Prostate gland (tissue), 2 donors: ENCODE data around the gene TP63.

ENCODE experiments used
- POLR2A ChIP-seq: fragments of 450-650 bp; IDR thresholded peaks from one replicate; pipeline ENCODE4 v1.6.1; 2016; ENCODE audit warnings: antibody characterized with exemption, mild to moderate bottlenecking
- POLR2AphosphoS5 ChIP-seq: sonication (generic); formaldehyde crosslinking; IDR thresholded peaks from one replicate; pipeline ENCODE4 v1.6.1; 2017; ENCODE audit warnings: antibody characterized with exemption
- TF ChIP-seq, protein P1 (sequence below), 4 experiments: fragments of 200-600 bp in 2 of 4; fragments of 450-650 bp in 2 of 4; sonication (generic) in 2 of 4; IDR thresholded peaks; 1 replicate in 3 of 4; 2 replicates in 1 of 4; pipeline ENCODE4 v1.5.1; 2016 to 2019; ENCODE audit warnings: antibody characterized with exemption in 4 of 4, mild to moderate bottlenecking in 2 of 4, moderate library complexity in 2 of 4

GRCh38 chr3:189636048-189636447, 4.9 kb downstream of the TP63 start:
- no peak for TF ChIP-seq POLR2AphosphoS5
- TF ChIP-seq, protein P1, sequence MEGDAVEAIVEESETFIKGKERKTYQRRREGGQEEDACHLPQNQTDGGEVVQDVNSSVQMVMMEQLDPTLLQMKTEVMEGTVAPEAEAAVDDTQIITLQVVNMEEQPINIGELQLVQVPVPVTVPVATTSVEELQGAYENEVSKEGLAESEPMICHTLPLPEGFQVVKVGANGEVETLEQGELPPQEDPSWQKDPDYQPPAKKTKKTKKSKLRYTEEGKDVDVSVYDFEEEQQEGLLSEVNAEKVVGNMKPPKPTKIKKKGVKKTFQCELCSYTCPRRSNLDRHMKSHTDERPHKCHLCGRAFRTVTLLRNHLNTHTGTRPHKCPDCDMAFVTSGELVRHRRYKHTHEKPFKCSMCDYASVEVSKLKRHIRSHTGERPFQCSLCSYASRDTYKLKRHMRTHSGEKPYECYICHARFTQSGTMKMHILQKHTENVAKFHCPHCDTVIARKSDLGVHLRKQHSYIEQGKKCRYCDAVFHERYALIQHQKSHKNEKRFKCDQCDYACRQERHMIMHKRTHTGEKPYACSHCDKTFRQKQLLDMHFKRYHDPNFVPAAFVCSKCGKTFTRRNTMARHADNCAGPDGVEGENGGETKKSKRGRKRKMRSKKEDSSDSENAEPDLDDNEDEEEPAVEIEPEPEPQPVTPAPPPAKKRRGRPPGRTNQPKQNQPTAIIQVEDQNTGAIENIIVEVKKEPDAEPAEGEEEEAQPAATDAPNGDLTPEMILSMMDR (IDR thresholded peaks at IDR 0.05), result no peak
- TF ChIP-seq POLR2A, result no peak
